Superior temporal gyrus (tissue), 1 donor: ENCODE data around the gene LRRC46.

Source experiments
- DNase-seq: peaks from one replicate; pipeline ENCODE4 v3.0.0-alpha.2; 2016; ENCODE audit errors: extremely low spot score

Gene LRRC46

GRCh38 chr17:47878203-47879027, 46.9 kb downstream of the LRRC46 start:
- DNase-seq = no peak

- no peak for DNase-seq
Measured at GRCh38 chr17:47879028-47879585, 47.6 kb downstream of the LRRC46 start.

GRCh38 chr17:47879776-47880454, 48.4 kb downstream of the LRRC46 start:
- DNase-seq = no peak

GRCh38 chr17:47882247-47882646, 50.8 kb downstream of the LRRC46 start:
- DNase-seq = no peak

- DNase-seq = no peak
Measured at GRCh38 chr17:47882695-47883588, 51.5 kb downstream of the LRRC46 start.

GRCh38 chr17:47883589-47884426, 52.3 kb downstream of the LRRC46 start:
- no peak for DNase-seq

- DNase-seq = no peak
Measured at GRCh38 chr17:47884427-47884740, 52.9 kb downstream of the LRRC46 start.

- DNase-seq = no peak
Measured at GRCh38 chr17:47884905-47885730, 53.6 kb downstream of the LRRC46 start.
